H1 (cell line): ENCODE measurements around the gene HDAC7. TPM values are rescaled to one million over a fixed set of nuclear protein-coding genes. Genes with fewer than 3 reads are reported as not detected.

Source experiments
- CTCF ChIA-PET: fragments of 300-600 bp; sonication (Branson Sonifier 250); formaldehyde crosslinking; loops from one replicate; lab custom pipeline; 2021; ENCODE audit not compliant: partially characterized antibody; lab: Charles Lee
- POLR2A ChIA-PET: fragments of 300-600 bp; sonication (Branson Sonifier 250); formaldehyde crosslinking; loops from one replicate; lab custom pipeline; 2021; ENCODE audit warnings: inconsistent platforms; ENCODE audit not compliant: partially characterized antibody; lab: Charles Lee
- DNase-seq, 2 experiments: peaks; one replicate each; pipeline versions ENCODE4 v3.0.0 to v3.0.0-alpha.2; 2010 to 2022; ENCODE audit warnings: low spot score in 2 of 2, low read depth in 1 of 2, mixed read lengths in 1 of 2
- FAIRE-seq: peaks from 2 replicates; lab custom pipeline; 2011; peaks lifted over from hg19 to GRCh38; lab: Jason Lieb, UNC
- H2AFZ ChIP-seq: 2 replicates; pipeline ENCODE4 v1.8.1; 2012; ENCODE audit warnings: low read length, inconsistent platforms
- H2AK5ac ChIP-seq: 2 replicates; pipeline ENCODE4 v1.6.1; 2013; ENCODE audit warnings: low read depth, low read length
- H2BK120ac ChIP-seq: replicated peaks from 2 replicates; pipeline ENCODE3; 2013; ENCODE audit warnings: low read depth, low read length, inconsistent platforms
- H2BK12ac ChIP-seq: 2 replicates; pipeline ENCODE4 v1.6.1; 2013; ENCODE audit warnings: low read depth, low read length
- H2BK15ac ChIP-seq: 2 replicates; pipeline ENCODE4 v1.6.1; 2013; ENCODE audit warnings: low read length
- H2BK20ac ChIP-seq: 2 replicates; pipeline ENCODE4 v1.6.1; 2013; ENCODE audit warnings: low read length
- H2BK5ac ChIP-seq: 2 replicates; pipeline ENCODE4 v1.6.1; 2013; ENCODE audit warnings: low read depth, low read length
- H3K14ac ChIP-seq: 2 replicates; pipeline ENCODE4 v1.6.1; 2013; ENCODE audit warnings: inconsistent platforms; ENCODE audit not compliant: insufficient read length
- H3K18ac ChIP-seq: 2 replicates; pipeline ENCODE4 v1.6.1; 2013; ENCODE audit warnings: low read length; ENCODE audit errors: extremely low read depth
- H3K23ac ChIP-seq: 2 replicates; pipeline ENCODE4 v1.6.1; 2013; ENCODE audit warnings: inconsistent platforms; ENCODE audit not compliant: insufficient read length
- H3K23me2 ChIP-seq: 2 replicates; pipeline ENCODE4 v1.6.1; 2013; ENCODE audit warnings: low read depth, low read length
- H3K27ac ChIP-seq: 2 replicates; pipeline ENCODE4 v1.6.1; 2011; ENCODE audit warnings: low read depth, low read length, inconsistent platforms
- H3K27me3 ChIP-seq, 4 experiments: replicated peaks in 1 of 4; 1 replicate in 1 of 4; 2 replicates in 3 of 4; pipeline versions ENCODE4 v1.6.1 to v1.8.1; 2011 to 2013; ENCODE audit warnings: low read length in 3 of 4, mild to moderate bottlenecking in 3 of 4, inconsistent platforms in 2 of 4, mixed read lengths in 2 of 4, moderate library complexity in 1 of 4; ENCODE audit not compliant: control insufficient read depth in 3 of 4, insufficient read depth in 3 of 4; ENCODE audit errors: extremely low read depth in 1 of 4
- H3K36me3 ChIP-seq, 4 experiments: 2 replicates each; pipeline versions ENCODE4 v1.6.1 to v1.8.1; 2011 to 2013; ENCODE audit warnings: mild to moderate bottlenecking in 4 of 4, low read length in 3 of 4, moderate library complexity in 2 of 4, control low read depth in 1 of 4, inconsistent platforms in 1 of 4; ENCODE audit not compliant: insufficient read depth in 4 of 4, control insufficient read depth in 2 of 4
- H3K4ac ChIP-seq: replicated peaks from 2 replicates; pipeline ENCODE3; 2013; ENCODE audit warnings: low read length, low read depth, mixed read lengths, inconsistent platforms; ENCODE audit not compliant: insufficient read length
- H3K4me1 ChIP-seq, 4 experiments: replicated peaks in 1 of 4; 1 replicate in 1 of 4; 2 replicates in 3 of 4; pipeline versions ENCODE4 v1.6.1 to v1.8.1; 2011 to 2013; ENCODE audit warnings: low read length in 3 of 4, inconsistent platforms in 2 of 4, mixed read lengths in 1 of 4; ENCODE audit not compliant: insufficient read depth in 4 of 4, control insufficient read depth in 3 of 4
- H3K4me2 ChIP-seq, 2 experiments: 2 replicates each; pipeline versions ENCODE4 v1.6.1 to v1.8.1; 2011 to 2013; ENCODE audit warnings: low read depth in 2 of 2, low read length in 2 of 2, control low read depth in 1 of 2, inconsistent platforms in 1 of 2, mild to moderate bottlenecking in 1 of 2; ENCODE audit not compliant: insufficient read depth in 1 of 2
- H3K4me3 ChIP-seq, 4 experiments: fragments of 200-600, 300-600 bp in 1 of 4; sonication (generic), shearing (Covaris generic), sonication (Bioruptor Twin) in 1 of 4; 2 replicates each; pipeline versions ENCODE4 v1.5.1 to v1.8.1; 2011 to 2016; ENCODE audit warnings: low read length in 4 of 4, low read depth in 3 of 4, control low read depth in 2 of 4, inconsistent platforms in 2 of 4, mild to moderate bottlenecking in 2 of 4, mixed read lengths in 1 of 4, moderate library complexity in 1 of 4; ENCODE audit not compliant: insufficient read depth in 2 of 4; ENCODE audit errors: extremely low read depth in 1 of 4
- H3K56ac ChIP-seq: replicated peaks from 2 replicates; pipeline ENCODE3; 2013; ENCODE audit warnings: low read depth, mild to moderate bottlenecking, mixed read lengths, low read length, inconsistent platforms; ENCODE audit not compliant: insufficient read length
- H3K79me1 ChIP-seq: 2 replicates; pipeline ENCODE4 v1.6.1; 2013; ENCODE audit warnings: low read depth, low read length, control low read depth
- H3K79me2 ChIP-seq, 2 experiments: 2 replicates each; pipeline versions ENCODE4 v1.6.1 to v1.8.1; 2012 to 2013; ENCODE audit warnings: low read length in 2 of 2, mild to moderate bottlenecking in 2 of 2, inconsistent platforms in 1 of 2; ENCODE audit not compliant: insufficient read depth in 2 of 2, control insufficient read depth in 1 of 2
- H3K9ac ChIP-seq, 4 experiments: replicated peaks in 1 of 4; 1 replicate in 1 of 4; 2 replicates in 3 of 4; pipeline versions ENCODE4 v1.6.1 to v1.8.1; 2011 to 2013; ENCODE audit warnings: low read depth in 3 of 4, low read length in 3 of 4, control low read depth in 2 of 4, mild to moderate bottlenecking in 2 of 4, moderate library complexity in 2 of 4, inconsistent platforms in 1 of 4; ENCODE audit errors: extremely low read depth in 1 of 4
- H3K9me3 ChIP-seq, 2 experiments: 2 replicates each; pipeline versions ENCODE4 v1.6.1 to v1.8.1; 2012 to 2013; ENCODE audit warnings: mild to moderate bottlenecking in 2 of 2, moderate library complexity in 2 of 2, control low read depth in 1 of 2, inconsistent platforms in 1 of 2, low read depth in 1 of 2, low read length in 1 of 2, mixed read lengths in 1 of 2; ENCODE audit not compliant: insufficient read depth in 2 of 2
- H4K20me1 ChIP-seq, 2 experiments: replicated peaks in 1 of 2; 2 replicates each; pipeline versions ENCODE3 to v1.8.1; 2011 to 2013; ENCODE audit warnings: inconsistent platforms in 2 of 2, low read length in 2 of 2, mild to moderate bottlenecking in 1 of 2; ENCODE audit not compliant: insufficient read depth in 2 of 2, control insufficient read depth in 1 of 2
- H4K5ac ChIP-seq: 2 replicates; pipeline ENCODE4 v1.6.1; 2013; ENCODE audit warnings: low read length, low read depth, mixed read lengths, inconsistent platforms; ENCODE audit not compliant: insufficient read length
- H4K8ac ChIP-seq: 2 replicates; pipeline ENCODE4 v1.8.0; 2013; ENCODE audit warnings: mild to moderate bottlenecking, moderate library complexity, low read length, inconsistent platforms; ENCODE audit not compliant: insufficient read depth; ENCODE audit errors: extremely low read depth
- H4K91ac ChIP-seq: replicated peaks from 2 replicates; pipeline ENCODE3; 2013; ENCODE audit warnings: low read length, mixed read lengths, inconsistent platforms; ENCODE audit not compliant: insufficient read length
- CEBPB ChIP-seq: IDR thresholded peaks from 2 replicates; pipeline ENCODE4 v1.6.1; 2012; ENCODE audit warnings: low read depth, low read length
- HDAC6 ChIP-seq: IDR thresholded peaks from one replicate; pipeline ENCODE4 v1.7.1; 2012; ENCODE audit warnings: low read depth, mild to moderate bottlenecking, inconsistent platforms, low read length, moderate library complexity
- POLR2AphosphoS5 ChIP-seq: IDR thresholded peaks from 2 replicates; pipeline ENCODE4 v1.6.1; 2011; ENCODE audit warnings: low read depth, low read length
- RBBP5 ChIP-seq: IDR thresholded peaks from 2 replicates; pipeline ENCODE4 v1.7.1; 2012; ENCODE audit warnings: low read depth, mild to moderate bottlenecking, inconsistent platforms, low read length, moderate library complexity, borderline replicate concordance
- SP1 ChIP-seq: IDR thresholded peaks from 2 replicates; pipeline ENCODE4 v1.6.1; 2011; ENCODE audit warnings: low read depth, low read length
- WGBS, 2 experiments: shearing (Covaris generic) in 1 of 2; methylation state at CpG; one replicate each; pipeline versions ENCODE4 v1.1.6 to v1.1.7; 2013 to 2015; ENCODE audit warnings: low lambda C conversion rate in 2 of 2, mixed read lengths in 2 of 2, inconsistent platforms in 1 of 2, low coverage in 1 of 2, missing lambda C conversion rate in 1 of 2; ENCODE audit not compliant: insufficient replicate concordance in 2 of 2, insufficient coverage in 1 of 2, insufficient read length in 1 of 2; ENCODE audit errors: extremely low coverage in 1 of 2, missing lambda C conversion rate in 1 of 2; 5-methylcytosine and 5-hydroxymethylcytosine counted together
- polyA plus RNA-seq, 7 experiments: library from polyadenylated mRNA; depleted of rRNA in 3 of 7; stranded (reverse) in 5 of 7; unstranded in 2 of 7; fragments of >200 nt in 5 of 7; fragments of 200-250 nt in 2 of 7; gene quantifications; 1 replicate in 5 of 7; 2 replicates in 1 of 7; 4 replicates in 1 of 7; pipeline versions ENCODE4 v1.2.1 to v1.2.3, GENCODE V29; 2011 to 2013; ENCODE audit warnings: missing spikeins in 2 of 7, mixed read lengths in 2 of 7
- total RNA-seq: library from RNA; stranded (reverse); fragmentation: NEBNext Ultra II Directional; extraction: Animal tissue kit (Norgen Biotek cat#: 25700); gene quantifications from 2 replicates; pipeline ENCODE4 v1.2.1, GENCODE V29; 2021

Gene HDAC7
- total and polyA plus RNA-seq, 2 of the 8 experiments (the other 6 are each of a cell fraction or from before 2014, with no cell fraction given): 25.5 to 84.9 TPM

GRCh38 chr12:47734725-47735480 lies 84.8 kb downstream of the HDAC7 start:
- H3K79me2 ChIP-seq: no peaks in the 10 kb centered on the region
- H3K56ac ChIP-seq: no peak overlapping the region
- ChIA-PET POLR2A (interaction anchor here (1.0 to 3.2 kb wide), 8 partner anchors 8 to 47 kb away, joined by 3 to 10 read pairs (median 4); partner anchors contain the start of gene ENDOU), CTCF (interaction anchor here (1.0 to 64.6 kb wide), 8 partner anchors 14 to 113 kb away, joined by 3 to 2442 read pairs (median 10); partner anchors contain the start of genes RAPGEF3 and SLC48A1)
- peaks cover 0 to 2% (median 0%) of the 10 kb centered on the region in 4 experiments; a peak in 1 of 7 replicates for H3K27me3 ChIP-seq
- H4K20me1 ChIP-seq: no peaks in the 10 kb centered on the region
- H3K36me3 ChIP-seq: no peaks in the 10 kb centered on the region
- peak overlapping the region; percentile 45; the same call in 1 of the 2 replicates for H2AFZ ChIP-seq
- peak overlapping the region in 2 of 4 experiments; percentile 6 to 30; a peak in 2 of 7 replicates for H3K9ac ChIP-seq
- no peaks in the 10 kb centered on the region for H3K79me1 ChIP-seq
- no peak overlapping the region for H4K5ac ChIP-seq
- TF ChIP-seq RBBP5: peak; percentile 81; the same call in 1 of the 2 replicates
- peak; percentile 25; the same call in 1 of the 2 replicates for TF ChIP-seq POLR2AphosphoS5
- 0 out of 2 replicates have a peak, but pooled peaks have one; percentile 5 for TF ChIP-seq SP1
- TF ChIP-seq CEBPB: no peak
- TF ChIP-seq HDAC6: no peak
- peak overlapping the region; percentile 88; the same call in 1 of the 2 replicates for H2BK15ac ChIP-seq
- H3K4ac ChIP-seq: peak overlapping the region; percentile 28
- H3K27ac ChIP-seq: no peak overlapping the region; the same call in 1 of the 2 replicates
- peak overlapping the region; percentile 49 to 54 for H3K4me2 ChIP-seq
- no peaks in the 10 kb centered on the region for H3K9me3 ChIP-seq
- peak overlapping the region; percentile 58 for H4K91ac ChIP-seq
- peak overlapping the region; percentile 89 for H3K14ac ChIP-seq
- H2BK120ac ChIP-seq: no peak overlapping the region
- peak overlapping the region; percentile 85 for H2BK5ac ChIP-seq
- peak overlapping the region in 1 of 4 experiments; percentile 19; a peak in 1 of 8 replicates for H3K4me3 ChIP-seq
- peaks cover 3 to 19% (median 11%) of the 10 kb centered on the region in 4 experiments for H3K4me1 ChIP-seq
- WGBS, 2 experiments: 44% methylated on average over 12 of the region's 12 CpGs; no CpG with 5 or more reads in 1 of the 2 experiments
- H3K23ac ChIP-seq: no peak overlapping the region
- peak overlapping the region; percentile 92; the same call in 1 of the 2 replicates for H2BK12ac ChIP-seq
- H3K18ac ChIP-seq: peak overlapping the region; percentile 53
- DNase-seq (peak in 1 of 2 experiments; percentile 63), FAIRE-seq (no peak)
- H4K8ac ChIP-seq: peak overlapping the region; percentile 71; the same call in 1 of the 2 replicates
- H2AK5ac ChIP-seq: peak overlapping the region; percentile 26; the same call in 1 of the 2 replicates
- H2BK20ac ChIP-seq: peak overlapping the region; percentile 8; the same call in 1 of the 2 replicates
- no peaks in the 10 kb centered on the region for H3K23me2 ChIP-seq
